ENCODE data around the gene DAAM2. TPM values are rescaled to one million over a fixed set of nuclear protein-coding genes. Genes with fewer than 3 reads are reported as not detected.

Gene DAAM2
- polyA plus RNA-seq, 3 donors: not detected

- Histone ChIP-seq H3K4me2 (replicated peaks; ENCODE audit: extremely low read depth, low read length, poor library complexity, severe bottlenecking) (no peak overlapping the region), H3K9me3 (replicated peaks in 1 of 2; ENCODE audit: control insufficient read depth in 1 of 2, insufficient read depth in 1 of 2, low read length in 2 of 2) (no peaks in the 10 kb centered on the region), H2AFZ (ENCODE audit: insufficient read depth, low read depth, low read length, poor library complexity, severe bottlenecking) (no peak overlapping the region), H3K9ac (ENCODE audit: insufficient read depth, low read length, poor library complexity, severe bottlenecking) (no peak overlapping the region), H3K27me3 (ENCODE audit: control insufficient read depth in 2 of 2, insufficient read depth in 2 of 2, low read length in 2 of 2) (no peaks in the 10 kb centered on the region), H3K27ac (ENCODE audit: low read depth in 1 of 2, low read length in 2 of 2) (no peak overlapping the region), H3K36me3 (replicated peaks in 1 of 2; ENCODE audit: control insufficient read depth in 1 of 2, insufficient read depth in 2 of 2, low read length in 2 of 2) (no peaks in the 10 kb centered on the region), H3K4me3 (replicated peaks in 1 of 3; ENCODE audit: low read depth in 2 of 3, low read length in 3 of 3) (no peak overlapping the region), H3K4me1 (ENCODE audit: control insufficient read depth in 1 of 2, insufficient read depth in 2 of 2, low read length in 2 of 2) (no peaks in the 10 kb centered on the region), H4K20me1 (ENCODE audit: insufficient read depth, low read length) (no peaks in the 10 kb centered on the region), H3K79me2 (ENCODE audit: insufficient read depth, low read length) (no peaks in the 10 kb centered on the region)
- peaks cover 5 to 13% (median 6%) of the 10 kb centered on the region in 3 donors for H3K27me3 Mint-ChIP-seq (ENCODE audit: low read depth in 3 of 3)
- WGBS (ENCODE audit: insufficient coverage): 94% methylated on average over 2 of the region's 7 CpGs
- peaks cover 0 to 4% (median 0%) of the 10 kb centered on the region in 7 donors for H3K9me3 Mint-ChIP-seq
- no peak for DNase-seq
- H3K36me3 Mint-ChIP-seq: no peaks in the 10 kb centered on the region
- H3K4me3 Mint-ChIP-seq: no peak overlapping the region
- no peaks in the 10 kb centered on the region for H3K4me1 Mint-ChIP-seq
- TF ChIP-seq CTCF (IDR thresholded peaks at IDR 0.05): no peak
- intact Hi-C loops (cut with micrococcal nuclease): no loop called here
- no peak overlapping the region for H3K27ac Mint-ChIP-seq
Measured at GRCh38 chr6:39942903-39943580, 150.9 kb downstream of the DAAM2 start.

GRCh38 chr6:39945626-39946025, 153.4 kb downstream of the DAAM2 start:
- Mint-ChIP-seq H3K27me3 (ENCODE audit: low read depth in 3 of 3) (peaks cover 2 to 11% (median 5%) of the 10 kb centered on the region in 3 donors), H3K4me1 (no peaks in the 10 kb centered on the region), H3K36me3 (no peaks in the 10 kb centered on the region), H3K9me3 (peaks cover 0 to 2% (median 0%) of the 10 kb centered on the region in 7 donors), H3K4me3 (no peak overlapping the region), H3K27ac (no peak overlapping the region)
- no peak overlapping the region for H3K4me2 ChIP-seq (replicated peaks; ENCODE audit: extremely low read depth, low read length, poor library complexity, severe bottlenecking)
- no peak overlapping the region for H3K27ac ChIP-seq (ENCODE audit: low read depth in 1 of 2, low read length in 2 of 2)
- H2AFZ ChIP-seq (ENCODE audit: insufficient read depth, low read depth, low read length, poor library complexity, severe bottlenecking): no peak overlapping the region
- WGBS (ENCODE audit: insufficient coverage): 75% methylated on average over 1 of the region's 1 CpG
- no peak for DNase-seq
- no peaks in the 10 kb centered on the region for H3K4me1 ChIP-seq (ENCODE audit: control insufficient read depth in 1 of 2, insufficient read depth in 2 of 2, low read length in 2 of 2)
- no peaks in the 10 kb centered on the region for H3K27me3 ChIP-seq (ENCODE audit: control insufficient read depth in 2 of 2, insufficient read depth in 2 of 2, low read length in 2 of 2)
- intact Hi-C loops (cut with micrococcal nuclease): no loop called here
- H3K9ac ChIP-seq (ENCODE audit: insufficient read depth, low read length, poor library complexity, severe bottlenecking): no peak overlapping the region
- H3K4me3 ChIP-seq (replicated peaks in 1 of 3; ENCODE audit: low read depth in 2 of 3, low read length in 3 of 3): no peak overlapping the region
- H4K20me1 ChIP-seq (ENCODE audit: insufficient read depth, low read length): no peaks in the 10 kb centered on the region
- no peak for TF ChIP-seq CTCF (IDR thresholded peaks at IDR 0.05)
- H3K79me2 ChIP-seq (ENCODE audit: insufficient read depth, low read length): no peaks in the 10 kb centered on the region
- H3K9me3 ChIP-seq (replicated peaks in 1 of 2; ENCODE audit: control insufficient read depth in 1 of 2, insufficient read depth in 1 of 2, low read length in 2 of 2): no peaks in the 10 kb centered on the region
- no peaks in the 10 kb centered on the region for H3K36me3 ChIP-seq (replicated peaks in 1 of 2; ENCODE audit: control insufficient read depth in 1 of 2, insufficient read depth in 2 of 2, low read length in 2 of 2)

Data from CD14-positive monocyte (primary cell).